HL-60/S4 (cell line): ENCODE results near the gene PTPRH.

Source experiments
- in situ Hi-C: fragments of 300-500 bp; cut with MboI; formaldehyde crosslinking; loops from 2 replicates; pipeline ENCODE4 v1.14.3; 2022; ENCODE audit warnings: low sequenced_read_pairs

Gene PTPRH

DNA sequence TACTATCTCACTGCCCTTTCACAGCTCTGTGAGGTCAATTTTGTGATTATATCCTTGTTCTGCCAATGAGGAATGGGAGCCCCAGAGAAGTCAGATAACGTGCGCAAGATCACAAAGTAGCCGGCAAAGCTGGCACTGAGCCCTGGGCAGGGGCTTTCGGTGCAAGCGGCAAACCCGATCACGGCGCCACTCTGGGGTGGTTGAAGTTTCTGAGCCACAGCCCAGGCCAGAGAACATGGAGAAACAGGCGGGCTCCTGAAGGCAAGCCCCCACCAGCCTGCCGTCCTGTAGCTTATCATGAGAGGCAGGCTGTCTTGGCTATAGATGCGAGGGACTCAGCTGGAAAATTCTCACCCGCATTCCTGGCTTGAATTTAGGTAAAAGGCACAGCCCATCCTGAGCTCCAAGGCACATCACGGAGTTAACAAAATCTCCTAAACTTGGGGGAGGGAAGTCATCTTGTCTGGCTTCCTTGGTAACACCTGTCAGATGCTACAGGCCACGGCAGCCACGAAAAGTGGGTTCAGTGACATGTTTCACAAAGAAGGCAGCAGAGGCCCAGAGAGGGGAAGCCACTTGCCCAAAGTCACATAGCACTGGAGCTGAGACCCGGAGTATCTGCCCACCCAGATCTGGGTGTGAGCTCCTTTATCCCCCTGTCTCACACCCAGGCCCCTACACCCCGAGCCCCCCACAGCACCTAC is 72.8 kb downstream of the PTPRH start:
- in situ Hi-C loops = loop anchor here (10.0 kb wide), 1 partner anchor 368 kb away; no protein-coding TSS in a partner anchor

DNA sequence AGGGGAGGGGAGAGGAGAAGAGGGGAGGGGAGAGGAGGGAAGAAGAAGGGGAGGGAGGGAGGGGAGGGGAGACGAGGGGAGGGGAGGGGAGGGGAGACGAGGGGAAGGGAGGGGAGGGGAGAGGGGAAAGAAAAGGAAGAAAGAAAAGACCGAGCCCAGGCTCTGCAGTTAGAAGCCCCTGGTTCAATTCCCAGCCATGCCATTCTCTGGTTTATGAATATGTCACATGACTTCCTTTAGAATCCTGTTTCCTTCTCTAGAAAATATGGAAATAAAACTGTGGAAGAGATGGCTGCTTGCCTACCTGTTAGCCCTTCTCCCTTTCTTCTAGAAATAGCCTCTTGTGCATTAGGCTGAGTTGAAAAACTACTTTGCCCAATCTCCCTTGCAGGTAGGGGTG is 74.6 kb downstream of the PTPRH start:
- in situ Hi-C loops = loop anchor here (10.0 kb wide), 1 partner anchor 370 kb away; no protein-coding TSS in a partner anchor

DNA sequence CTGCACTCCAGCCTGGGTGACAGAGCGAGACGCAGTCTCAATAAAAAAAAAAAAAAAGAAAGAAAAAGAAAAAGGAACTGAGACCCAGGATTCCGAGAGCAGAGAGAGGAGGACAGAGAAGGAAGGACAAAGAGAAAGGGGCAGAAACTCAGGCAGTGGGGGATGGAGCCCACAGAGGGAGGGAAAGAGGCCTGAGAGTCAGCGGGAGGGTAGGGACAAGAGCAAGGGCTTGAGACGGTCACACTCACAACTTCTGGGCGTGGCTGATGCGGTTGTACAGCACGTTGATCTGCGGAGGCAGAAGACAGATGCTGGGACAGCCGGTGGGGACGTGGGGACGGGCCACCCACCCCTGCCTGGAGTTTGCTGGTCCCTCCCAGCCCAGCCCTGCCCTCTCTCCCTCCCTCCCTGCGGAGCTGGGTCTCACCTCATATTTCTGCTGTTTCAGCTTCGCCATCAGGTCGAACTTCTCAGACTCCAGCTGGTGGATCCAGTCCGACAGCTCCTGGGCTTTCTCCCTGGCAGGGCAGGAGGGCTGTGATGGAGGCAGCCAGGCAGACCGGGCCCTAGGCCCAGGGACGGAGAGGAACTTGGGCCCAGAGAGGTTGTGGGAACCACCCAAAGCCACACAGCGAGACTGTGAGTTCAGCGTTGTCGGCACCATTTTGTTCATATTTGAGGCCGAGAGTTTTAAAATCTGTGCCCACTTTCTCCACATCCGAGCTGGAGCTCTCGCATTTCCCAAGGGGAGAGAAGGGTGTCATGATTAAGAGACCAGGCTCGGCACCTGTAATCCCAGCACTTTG is 75.5 kb downstream of the PTPRH start:
- in situ Hi-C loops = loop anchor here (10.0 kb wide), 1 partner anchor 371 kb away; no protein-coding TSS in a partner anchor

DNA sequence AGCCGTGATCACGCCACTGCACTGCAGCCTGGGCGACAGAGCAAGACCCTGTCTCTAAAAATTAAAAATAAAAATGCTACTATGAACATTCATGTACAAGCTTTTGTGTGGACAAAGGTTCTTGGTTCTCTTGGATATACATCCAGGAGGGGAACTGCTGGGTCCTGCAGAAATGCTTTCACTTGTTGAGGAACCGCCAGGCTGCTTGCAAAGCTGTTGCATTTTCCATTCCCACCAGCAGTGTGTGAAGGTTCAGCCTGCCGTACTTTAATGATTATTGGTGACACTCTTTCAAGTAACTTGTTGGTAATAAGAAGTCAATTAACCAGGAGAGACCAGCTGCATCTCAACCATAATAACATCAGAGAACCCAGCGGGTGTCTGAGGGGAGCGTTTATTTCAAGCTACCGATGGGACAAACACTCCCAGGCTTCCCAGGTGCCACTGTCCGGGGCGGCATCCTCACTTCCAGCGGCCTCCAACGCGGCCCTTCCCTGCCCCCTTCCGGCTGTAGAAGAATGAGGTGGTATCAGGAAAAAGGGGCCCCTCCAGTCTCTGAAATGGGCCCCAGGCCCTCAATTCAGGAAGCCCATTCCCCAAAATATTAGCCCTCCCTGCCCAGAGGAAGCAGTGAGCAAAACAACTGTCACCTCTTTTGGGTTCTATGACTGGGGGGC is 76.7 kb downstream of the PTPRH start:
- in situ Hi-C loops = loop anchor here (10.0 kb wide), 1 partner anchor 372 kb away; no protein-coding TSS in a partner anchor

DNA sequence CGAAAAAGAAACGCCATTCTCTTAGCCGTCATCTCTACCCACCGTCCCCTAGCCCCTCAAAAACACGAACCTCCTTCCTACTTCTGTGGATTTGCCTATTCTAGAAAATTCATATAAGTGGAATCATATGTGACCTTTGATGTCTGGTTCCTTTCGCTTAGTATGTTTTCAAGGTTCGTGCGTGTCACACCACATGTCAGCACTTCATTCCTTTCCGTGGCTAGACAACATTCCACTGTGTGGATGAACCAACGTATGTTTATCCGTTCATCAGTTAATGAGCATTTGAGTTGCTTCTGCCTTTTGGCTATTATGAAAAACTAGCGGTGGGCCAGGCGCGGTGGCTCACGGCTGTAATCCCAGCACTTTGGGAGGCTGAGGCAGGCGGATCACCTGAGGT is 77.9 kb downstream of the PTPRH start:
- in situ Hi-C loops = loop anchor here (10.0 kb wide), 1 partner anchor 373 kb away; no protein-coding TSS in a partner anchor
